ENCODE measurements around the gene MAP1LC3B2.

GRCh38 chr12:116620492-116621191 lies 61.5 kb downstream of the MAP1LC3B2 start:
- TF ChIP-seq POLR2A (IDR thresholded peaks at IDR 0.05) (no peak), EP300 (IDR thresholded peaks at IDR 0.05) (no peak)

Data from gastroesophageal sphincter (tissue), 2 donors.